GM21515 (cell line): ENCODE measurements around the gene MAP2K4.

Source experiments
- ATAC-seq: cut with Tn5 transposase; IDR thresholded peaks from one replicate; pipeline ENCODE4 v1.9.1; 2021; ENCODE audit not compliant: unreplicated experiment

The MAP2K4 gene

DNA sequence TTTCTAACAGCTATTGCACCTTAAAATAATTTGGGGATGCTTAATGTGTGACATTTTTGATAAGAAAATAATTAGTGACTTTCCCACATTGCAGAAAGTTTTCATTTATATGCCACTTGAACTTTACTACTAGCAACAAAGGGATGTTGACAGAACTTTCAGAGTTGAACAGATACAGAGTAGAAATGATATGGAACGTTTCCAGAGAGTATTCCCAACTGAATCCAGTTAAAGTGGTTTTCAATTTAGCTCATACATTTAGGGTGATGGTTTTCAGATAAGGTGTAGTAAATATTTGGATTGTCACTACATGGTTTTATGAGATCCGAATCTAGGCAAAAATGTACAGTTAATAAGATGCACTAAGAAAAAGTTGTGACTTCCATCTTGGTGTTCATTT, 17.3 kb downstream of the MAP2K4 start:
- ATAC-seq = no peak

GRCh38 chr17:12040478-12040877, 19.8 kb downstream of the MAP2K4 start:
- no peak for ATAC-seq

DNA sequence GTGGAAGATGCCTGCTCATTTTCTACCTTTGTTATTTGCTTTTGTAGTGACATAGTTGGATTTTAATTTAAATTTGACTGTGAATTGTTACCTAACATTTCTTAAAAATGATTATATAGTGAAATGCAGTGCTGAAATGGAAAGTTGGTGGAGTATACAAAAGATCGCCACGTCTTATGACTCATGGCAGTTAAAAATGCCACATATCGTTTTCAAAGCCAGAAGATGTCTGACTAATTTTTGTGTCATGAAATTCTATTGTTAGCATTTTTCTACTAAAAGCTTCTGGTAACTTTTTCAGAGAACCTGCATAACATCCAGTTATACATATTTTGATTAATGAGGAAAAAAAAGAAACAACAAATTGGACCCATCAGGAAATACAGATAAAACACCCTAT, 20.6 kb downstream of the MAP2K4 start:
- no peak for ATAC-seq

GRCh38 chr17:12043702-12044101, 23.0 kb downstream of the MAP2K4 start:
- ATAC-seq = no peak

DNA sequence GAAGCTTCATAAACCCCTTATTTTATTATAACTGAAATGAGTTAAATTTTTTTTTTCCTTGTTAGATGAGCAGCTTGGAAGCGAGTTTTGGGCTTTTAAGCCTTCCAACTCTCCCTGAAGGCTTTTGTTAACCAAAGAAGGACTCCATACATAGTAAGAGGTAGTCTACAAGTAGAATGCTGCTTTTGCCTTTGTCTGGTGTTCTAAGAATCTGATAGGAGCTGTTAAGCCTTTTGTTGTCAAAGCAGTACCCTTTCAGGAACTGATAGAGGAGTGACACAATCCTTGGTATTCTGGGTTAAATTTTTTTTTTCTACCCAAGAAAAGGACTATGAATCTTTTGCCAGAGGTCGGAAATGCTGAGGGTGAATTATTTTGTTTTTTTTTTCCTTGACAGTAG, 26.1 kb downstream of the MAP2K4 start:
- ATAC-seq = no peak

DNA sequence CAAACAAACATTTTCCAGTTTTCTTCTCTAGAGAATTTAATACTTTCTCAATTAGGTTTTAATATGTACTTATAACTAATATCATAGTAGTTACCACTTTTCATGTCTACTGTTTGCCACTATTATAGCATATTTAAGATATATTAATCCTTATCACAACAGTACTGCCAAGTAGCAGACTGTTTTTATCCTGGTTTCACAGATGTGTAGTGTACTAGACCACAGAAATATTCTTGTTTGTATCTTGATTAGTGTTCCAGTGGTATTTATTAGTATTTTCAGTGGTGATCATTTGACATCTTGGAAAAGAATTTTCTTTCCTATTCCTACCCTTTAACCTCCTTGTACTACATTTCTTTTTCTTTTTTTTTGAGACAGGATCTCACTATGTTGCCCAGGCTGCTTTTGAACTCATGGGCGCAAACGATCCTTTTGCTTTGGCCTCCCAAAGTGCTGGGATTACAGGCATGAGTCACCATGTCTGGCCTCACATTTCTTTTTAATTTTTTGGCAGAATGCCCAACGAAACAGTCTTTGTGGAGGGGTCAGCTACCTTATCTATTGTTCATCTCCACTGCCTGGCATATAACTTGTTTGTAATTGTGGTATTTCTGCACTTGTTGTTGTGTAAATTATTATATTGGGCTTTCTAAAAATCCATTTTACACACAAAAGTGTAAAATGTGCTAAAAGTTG, 27.2 kb downstream of the MAP2K4 start:
- no peak for ATAC-seq

GRCh38 chr17:12048843-12049473, 28.3 kb downstream of the MAP2K4 start:
- no peak for ATAC-seq

DNA sequence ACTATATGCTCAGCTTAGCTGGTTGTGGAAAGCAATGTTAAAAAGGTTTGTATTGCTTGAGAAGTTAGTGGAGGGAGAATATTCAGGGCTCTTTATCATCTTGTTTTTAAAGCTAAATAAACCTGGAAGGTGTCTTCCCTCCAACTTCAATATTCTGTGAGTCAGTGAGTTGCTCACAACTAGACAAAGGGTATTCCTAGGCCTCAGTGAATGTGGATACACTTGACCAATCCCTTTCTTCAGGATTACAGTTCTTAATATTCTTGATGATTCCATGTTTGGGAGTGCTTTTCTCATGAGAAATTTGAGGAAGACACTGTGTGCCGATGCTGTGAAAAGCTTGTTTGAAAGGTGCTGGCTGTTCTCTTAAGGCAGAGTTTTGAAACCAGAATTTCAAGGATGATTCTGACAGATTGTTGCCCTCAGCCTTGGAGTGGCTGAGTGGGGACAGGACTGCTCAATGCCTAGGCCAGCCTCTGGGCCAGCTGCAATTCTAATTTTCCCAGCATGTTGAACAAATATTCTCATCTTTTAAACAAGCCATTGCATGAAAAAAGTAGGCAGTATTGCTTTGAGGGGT, 30.1 kb downstream of the MAP2K4 start:
- no peak for ATAC-seq

- no peak for ATAC-seq
Measured at GRCh38 chr17:12053552-12053951, 32.9 kb downstream of the MAP2K4 start.

DNA sequence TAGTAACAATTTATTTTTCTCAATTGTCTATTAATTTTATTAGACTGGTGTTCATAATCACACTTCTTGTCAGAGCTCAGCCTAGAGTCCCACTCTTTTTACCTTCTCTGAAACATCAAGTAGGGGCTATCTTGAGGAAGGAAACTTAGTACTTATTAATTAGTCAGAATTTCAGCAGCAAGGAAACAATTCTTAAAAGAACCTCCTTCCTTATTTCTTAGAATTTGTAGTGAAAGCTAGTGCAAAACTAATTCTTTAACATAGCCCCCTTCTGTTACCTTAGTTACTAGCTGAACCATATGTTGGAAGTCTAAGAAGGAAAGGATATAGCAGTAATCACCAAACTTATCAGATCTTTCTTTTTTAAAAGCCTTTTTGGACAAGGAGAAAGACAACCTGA, 35.2 kb downstream of the MAP2K4 start:
- no peak for ATAC-seq

DNA sequence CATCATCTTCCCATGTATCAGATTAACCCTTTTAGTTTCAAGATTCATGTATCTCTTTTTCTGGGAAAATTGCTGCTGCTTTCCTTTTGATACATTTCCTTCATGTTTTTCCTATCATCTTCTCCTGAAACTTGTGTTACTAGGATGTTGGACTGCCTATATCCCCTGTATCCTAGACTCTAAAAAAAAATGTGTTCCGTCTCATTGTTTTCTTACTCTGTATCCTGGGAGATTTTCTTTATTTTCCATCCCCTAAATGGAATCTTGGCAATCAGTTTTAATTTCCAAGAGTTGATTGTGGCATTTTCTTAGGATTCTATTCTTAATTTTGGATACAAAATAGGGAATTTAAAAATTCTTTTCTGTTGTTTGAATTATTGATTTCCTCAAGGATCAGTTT, 36.8 kb downstream of the MAP2K4 start:
- no peak for ATAC-seq

- no peak for ATAC-seq
Measured at GRCh38 chr17:12058535-12058934, 37.9 kb downstream of the MAP2K4 start.

DNA sequence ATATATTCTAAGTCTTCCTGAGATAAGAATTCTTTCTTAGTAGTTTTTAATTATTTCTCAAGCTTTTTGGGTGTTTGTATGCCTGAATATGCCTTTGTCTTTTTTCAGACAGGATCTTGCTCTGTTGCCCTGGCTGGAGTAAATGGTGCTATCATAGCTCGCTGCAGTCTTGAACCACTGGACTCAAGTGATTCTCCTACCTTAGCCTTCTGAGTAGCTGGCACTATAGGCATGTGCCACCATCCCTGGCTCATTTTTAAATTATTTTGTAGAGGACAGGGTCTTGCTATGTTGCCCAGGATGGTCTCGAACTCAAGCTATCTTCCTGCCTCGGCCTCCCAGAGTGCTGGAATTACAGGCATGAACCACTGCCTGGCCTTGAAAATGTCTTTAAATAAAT, 41.6 kb downstream of the MAP2K4 start:
- no peak for ATAC-seq

DNA sequence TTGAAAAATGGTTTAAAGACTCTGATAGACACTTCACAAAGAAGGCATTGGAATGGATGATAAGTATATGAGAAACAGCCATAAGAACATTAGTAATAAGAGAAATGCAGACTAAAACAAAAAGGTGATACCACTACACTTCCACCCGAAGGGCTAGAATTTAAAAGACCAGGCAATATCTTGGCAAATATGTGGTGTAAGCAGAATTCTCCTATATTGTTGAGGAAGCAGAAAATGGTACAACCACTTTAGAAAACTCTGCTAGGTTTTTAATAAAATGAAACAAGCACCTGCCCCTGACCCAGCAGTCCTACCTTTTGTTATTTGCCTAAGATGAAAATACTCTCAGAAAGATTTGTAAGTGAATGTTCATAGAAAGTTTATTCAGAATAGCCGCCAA, 43.7 kb downstream of the MAP2K4 start:
- ATAC-seq = no peak

- no peak for ATAC-seq
Measured at GRCh38 chr17:12067485-12067884, 46.8 kb downstream of the MAP2K4 start.

- ATAC-seq = no peak
Measured at GRCh38 chr17:12068946-12069345, 48.3 kb downstream of the MAP2K4 start.

- ATAC-seq = no peak
Measured at GRCh38 chr17:12070561-12070960, 49.9 kb downstream of the MAP2K4 start.

- ATAC-seq = no peak
Measured at GRCh38 chr17:12074346-12074745, 53.7 kb downstream of the MAP2K4 start.

DNA sequence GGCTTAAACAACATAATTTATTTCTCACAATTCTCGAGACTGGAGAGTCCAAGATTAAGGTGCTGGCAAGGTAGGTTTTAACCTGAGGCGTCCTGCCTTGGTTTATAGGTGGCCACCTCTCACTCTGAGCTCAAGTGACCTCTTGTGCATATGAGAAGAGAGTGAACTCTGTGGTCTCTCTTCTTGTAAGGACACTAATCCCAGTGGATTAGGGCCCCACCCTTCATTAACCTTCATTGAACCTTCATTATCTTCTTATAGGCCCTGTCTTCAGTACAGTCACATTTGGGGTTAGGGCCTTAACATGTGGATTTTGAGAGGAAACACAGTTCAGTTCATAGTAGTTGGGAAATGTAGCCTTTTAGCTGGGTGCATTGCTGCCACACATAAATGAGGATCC, 57.1 kb downstream of the MAP2K4 start:
- no peak for ATAC-seq

DNA sequence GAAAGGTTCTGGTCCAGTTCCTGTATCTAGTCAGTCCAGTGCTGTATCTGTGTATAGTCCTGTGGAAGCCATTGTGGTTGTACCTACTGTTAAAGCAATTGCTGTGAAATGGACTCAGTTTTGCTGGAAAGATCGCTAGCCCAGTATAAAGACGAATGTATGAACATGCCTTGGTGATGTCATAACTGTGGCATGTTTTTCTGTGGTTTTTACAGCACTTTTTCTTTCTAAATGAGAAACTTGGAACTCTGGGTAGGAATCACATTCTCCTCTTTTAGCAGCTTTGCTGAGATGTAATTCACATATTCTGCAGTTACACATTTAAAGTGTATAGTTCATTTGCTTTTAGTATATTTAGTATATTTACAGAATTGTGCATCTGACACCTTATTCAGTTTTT, 58.1 kb downstream of the MAP2K4 start:
- no peak for ATAC-seq

DNA sequence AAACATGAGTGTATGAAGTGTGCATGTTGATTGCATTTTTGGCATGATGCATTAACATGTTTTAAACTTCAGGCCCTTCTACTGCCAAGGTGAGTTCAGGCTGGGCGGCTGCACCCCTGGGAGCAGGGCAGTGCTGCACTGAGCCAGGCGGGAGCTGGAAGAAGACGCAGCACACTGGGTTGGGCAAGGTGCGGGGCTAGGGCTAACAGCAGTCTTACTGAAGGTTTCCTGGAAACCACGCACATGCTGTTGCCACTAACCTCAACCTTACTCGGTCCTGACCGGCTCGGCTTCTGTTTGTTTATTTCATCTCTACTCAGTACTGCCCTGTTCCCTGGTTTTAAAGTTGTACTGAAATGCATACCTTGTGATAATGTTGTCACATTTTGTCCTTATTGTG, 61.0 kb downstream of the MAP2K4 start:
- ATAC-seq = no peak

DNA sequence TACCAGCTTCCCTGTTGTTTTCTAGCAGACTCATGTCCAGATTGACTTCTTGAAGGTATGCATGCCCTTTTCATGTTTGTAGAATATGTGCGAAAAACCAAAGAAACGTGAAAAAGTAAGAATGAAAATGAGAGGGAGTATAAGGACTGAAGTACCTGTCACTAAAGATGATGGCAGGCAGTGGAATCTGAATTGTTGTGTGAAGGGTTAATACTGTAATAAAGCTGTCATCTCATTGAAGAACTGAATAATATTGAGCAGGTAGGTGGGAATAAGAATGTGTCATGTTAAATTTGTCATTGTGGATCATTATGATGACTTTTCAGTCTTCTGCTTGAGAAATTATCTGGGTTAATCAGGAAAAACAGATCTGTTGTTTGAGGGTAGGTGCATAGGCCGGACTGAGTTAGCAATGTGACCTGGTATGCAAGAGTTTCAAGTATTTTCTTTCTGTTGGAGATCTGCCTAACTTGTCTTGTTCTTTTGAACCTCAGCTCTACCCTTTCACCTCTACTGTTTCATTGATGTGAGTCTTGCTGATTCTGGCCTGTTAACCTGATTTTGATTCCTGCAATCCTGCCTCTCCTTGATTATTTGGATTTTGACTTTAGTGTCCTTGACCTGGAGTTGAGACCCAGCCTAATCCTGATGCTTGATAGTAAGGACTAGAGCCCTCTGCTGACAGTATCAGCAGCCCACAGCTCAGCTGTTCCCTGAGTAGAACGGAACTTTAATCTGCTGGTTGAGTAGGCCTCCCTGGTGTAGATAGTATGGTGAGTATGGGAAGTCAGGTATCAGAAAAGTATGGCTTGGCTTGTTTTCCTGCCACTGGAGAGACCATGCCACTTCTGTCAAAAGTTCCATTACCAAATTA, 64.6 kb downstream of the MAP2K4 start:
- ATAC-seq = no peak
